ENCODE results near the gene PRKAG3. TPM values are rescaled to one million over a fixed set of nuclear protein-coding genes. Genes with fewer than 3 reads are reported as not detected.
A peak's percentile ranks its signal among the peaks of the same experiment; 100 is the strongest.

Gene PRKAG3
- total RNA-seq, 3 donors from 2014 or later (not counting 1 experiment from before 2014, with no cell fraction given): not detected

GRCh38 chr2:218781691-218782527 is 49.7 kb downstream of the PRKAG3 start, which contains the start of gene CYP27A1:
Gene CYP27A1, plus strand, starts transcription at chr2:218782147. Its CDS starts 36 bp downstream, at chr2:218782183.
- Mint-ChIP-seq H3K9me3 (peaks cover 0 to 3% of the 10 kb centered on the region in 2 donors), H3K27ac (no peak within 1 kb of the TSS), H3K4me3 (no peak within 1 kb of the TSS), H3K36me3 (peaks cover 7% of the 10 kb centered on the region), H3K27me3 (ENCODE audit: low read depth in 2 of 2) (peaks cover 44 to 59% of the 10 kb centered on the region in 2 donors), H3K4me1 (no peaks in the 10 kb centered on the region)
- WGBS (ENCODE audit: insufficient coverage): 4% methylated on average over 76 of the region's 76 CpGs
- Histone ChIP-seq H3K27ac (ENCODE audit: low read length) (no peak within 1 kb of the TSS), H3K9me3 (ENCODE audit: control insufficient read depth, insufficient read depth, low read length) (peaks cover 11% of the 10 kb centered on the region), H3K36me3 (ENCODE audit: control insufficient read depth, insufficient read depth, low read length) (no peaks in the 10 kb centered on the region), H3K27me3 (ENCODE audit: control insufficient read depth, insufficient read depth, low read length) (peaks cover 24% of the 10 kb centered on the region), H3K4me3 (ENCODE audit: low read length) (no peak within 1 kb of the TSS), H3K4me1 (ENCODE audit: control insufficient read depth, insufficient read depth, low read length) (peaks cover 7% of the 10 kb centered on the region)
- peak in 1 of 3 donors; percentile 27 for ATAC-seq
- TF ChIP-seq CTCF (IDR thresholded peaks at IDR 0.05): no peak
- no peak for DNase-seq
- intact Hi-C loops (cut with micrococcal nuclease): no loop called here

GRCh38 chr2:218780851-218781690 is 50.5 kb downstream of the PRKAG3 start:
- ATAC-seq (no peak), DNase-seq (no peak)
- intact Hi-C loops (cut with micrococcal nuclease): no loop called here
- Histone ChIP-seq H3K27me3 (ENCODE audit: control insufficient read depth, insufficient read depth, low read length) (peaks cover 24% of the 10 kb centered on the region), H3K9me3 (ENCODE audit: control insufficient read depth, insufficient read depth, low read length) (peaks cover 17% of the 10 kb centered on the region), H3K27ac (ENCODE audit: low read length) (no peak overlapping the region), H3K4me1 (ENCODE audit: control insufficient read depth, insufficient read depth, low read length) (peaks cover 7% of the 10 kb centered on the region), H3K4me3 (ENCODE audit: low read length) (no peak overlapping the region), H3K36me3 (ENCODE audit: control insufficient read depth, insufficient read depth, low read length) (no peaks in the 10 kb centered on the region)
- Mint-ChIP-seq H3K27ac (no peak overlapping the region), H3K4me3 (no peak overlapping the region), H3K9me3 (peaks cover 2 to 4% of the 10 kb centered on the region in 2 donors), H3K27me3 (ENCODE audit: low read depth in 2 of 2) (peaks cover 43 to 57% of the 10 kb centered on the region in 2 donors), H3K4me1 (no peaks in the 10 kb centered on the region), H3K36me3 (peaks cover 8% of the 10 kb centered on the region)
- WGBS (ENCODE audit: insufficient coverage): 62% methylated on average over 8 of the region's 15 CpGs
- no peak for TF ChIP-seq CTCF (IDR thresholded peaks at IDR 0.05)

GRCh38 chr2:218780046-218780445 is 51.6 kb downstream of the PRKAG3 start:
- Histone ChIP-seq H3K27me3 (ENCODE audit: control insufficient read depth, insufficient read depth, low read length) (peaks cover 24% of the 10 kb centered on the region), H3K4me3 (ENCODE audit: low read length) (no peak overlapping the region), H3K9me3 (ENCODE audit: control insufficient read depth, insufficient read depth, low read length) (peaks cover 17% of the 10 kb centered on the region), H3K4me1 (ENCODE audit: control insufficient read depth, insufficient read depth, low read length) (peaks cover 7% of the 10 kb centered on the region), H3K36me3 (ENCODE audit: control insufficient read depth, insufficient read depth, low read length) (no peaks in the 10 kb centered on the region), H3K27ac (ENCODE audit: low read length) (no peak overlapping the region)
- H3K36me3 Mint-ChIP-seq: peaks cover 8% of the 10 kb centered on the region
- no peak for DNase-seq
- no peak overlapping the region for H3K27ac Mint-ChIP-seq
- 85% methylated on average over 1 of the region's 2 CpGs for WGBS (ENCODE audit: insufficient coverage)
- H3K9me3 Mint-ChIP-seq: peaks cover 4% of the 10 kb centered on the region in 2 donors
- H3K4me1 Mint-ChIP-seq: no peaks in the 10 kb centered on the region
- H3K27me3 Mint-ChIP-seq (ENCODE audit: low read depth in 2 of 2): peaks cover 40 to 57% of the 10 kb centered on the region in 2 donors
- intact Hi-C loops (cut with micrococcal nuclease): no loop called here
- TF ChIP-seq CTCF (IDR thresholded peaks at IDR 0.05): no peak
- no peak overlapping the region for H3K4me3 Mint-ChIP-seq
- ATAC-seq: no peak

All from natural killer cell (primary cell).